HG03558 (cell line): ENCODE measurements around the gene FLCN.
"Not testable (repeated sequence)": the region's sequence is repeated elsewhere in the genome, so short reads cannot be mapped to it uniquely, and the experiment has no call there.

Source experiments
- ATAC-seq: cut with Tn5 transposase; IDR thresholded peaks from one replicate; pipeline ENCODE4 v1.9.1; 2021; ENCODE audit warnings: moderate number of reproducible peaks; ENCODE audit not compliant: unreplicated experiment; ENCODE audit errors: extremely low read depth

FLCN gene

GRCh38 chr17:17189559-17189958 lies 47.4 kb downstream of the FLCN start:
- no peak for ATAC-seq

DNA sequence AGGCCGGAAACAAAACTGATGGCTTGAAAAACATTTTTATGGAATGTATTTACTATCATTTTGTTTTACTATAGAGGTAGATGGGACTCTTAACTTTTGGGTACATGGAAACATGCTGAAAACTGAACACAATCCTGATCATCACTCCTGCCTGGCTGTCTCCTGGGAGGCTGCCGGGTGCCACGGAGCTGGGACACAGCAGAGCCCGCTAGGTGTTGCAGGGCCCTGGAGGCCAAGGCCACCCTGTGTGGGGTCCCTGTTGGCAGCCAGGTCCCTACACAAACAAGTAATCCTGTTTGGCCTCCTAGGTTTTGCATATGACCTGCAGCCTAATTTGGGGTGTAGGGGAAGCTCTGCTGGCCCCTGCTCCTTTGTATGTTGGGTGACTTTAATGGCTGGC lies 48.4 kb downstream of the FLCN start:
- no peak for ATAC-seq

DNA sequence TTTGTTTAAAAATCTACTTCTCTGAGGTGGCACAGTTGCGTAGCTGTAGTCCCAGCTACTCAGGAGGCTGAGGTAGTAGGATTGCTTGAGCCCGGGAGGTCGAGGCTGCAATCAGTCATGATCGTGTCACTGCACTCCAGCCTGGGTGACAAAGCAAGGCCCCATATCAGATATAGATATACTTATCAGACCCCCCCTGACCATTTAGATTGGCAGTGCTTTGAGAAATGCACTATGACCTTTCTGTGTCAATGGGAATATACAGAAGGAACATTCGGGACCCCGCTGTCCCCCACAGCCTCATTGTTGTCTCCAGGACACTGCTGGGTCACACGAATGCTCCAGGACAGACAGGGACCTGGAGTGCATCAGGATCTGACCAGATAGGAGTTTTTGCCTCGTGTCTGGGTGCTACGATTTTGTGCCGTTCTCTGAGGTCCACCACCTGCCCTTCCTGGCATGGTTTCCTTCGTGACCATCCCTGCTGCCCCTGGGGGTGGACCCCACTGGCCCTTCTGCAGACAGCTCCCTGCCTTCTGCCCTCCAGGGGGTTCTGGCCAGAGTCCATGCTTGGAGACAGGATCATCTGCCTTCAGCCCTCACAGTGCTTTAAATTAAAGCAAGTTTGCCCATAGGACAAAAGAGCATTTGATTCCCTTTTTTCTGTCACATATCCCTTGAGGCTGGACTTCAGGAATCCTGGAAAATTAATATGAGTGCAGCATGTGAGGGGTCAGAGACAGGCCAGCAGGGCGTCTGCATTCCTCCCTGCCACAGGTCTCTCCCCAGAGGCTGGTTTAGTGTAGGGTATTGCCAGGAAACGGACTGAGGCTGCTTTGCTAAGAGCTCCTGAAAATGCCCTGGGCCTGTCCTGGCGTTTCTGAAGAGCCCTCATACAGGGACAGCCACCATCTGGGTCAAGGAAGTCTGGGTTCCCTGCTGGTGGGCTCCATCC lies 50.1 kb downstream of the FLCN start:
- ATAC-seq = no peak

GRCh38 chr17:17186051-17186450 lies 50.9 kb downstream of the FLCN start:
- no peak for ATAC-seq

DNA sequence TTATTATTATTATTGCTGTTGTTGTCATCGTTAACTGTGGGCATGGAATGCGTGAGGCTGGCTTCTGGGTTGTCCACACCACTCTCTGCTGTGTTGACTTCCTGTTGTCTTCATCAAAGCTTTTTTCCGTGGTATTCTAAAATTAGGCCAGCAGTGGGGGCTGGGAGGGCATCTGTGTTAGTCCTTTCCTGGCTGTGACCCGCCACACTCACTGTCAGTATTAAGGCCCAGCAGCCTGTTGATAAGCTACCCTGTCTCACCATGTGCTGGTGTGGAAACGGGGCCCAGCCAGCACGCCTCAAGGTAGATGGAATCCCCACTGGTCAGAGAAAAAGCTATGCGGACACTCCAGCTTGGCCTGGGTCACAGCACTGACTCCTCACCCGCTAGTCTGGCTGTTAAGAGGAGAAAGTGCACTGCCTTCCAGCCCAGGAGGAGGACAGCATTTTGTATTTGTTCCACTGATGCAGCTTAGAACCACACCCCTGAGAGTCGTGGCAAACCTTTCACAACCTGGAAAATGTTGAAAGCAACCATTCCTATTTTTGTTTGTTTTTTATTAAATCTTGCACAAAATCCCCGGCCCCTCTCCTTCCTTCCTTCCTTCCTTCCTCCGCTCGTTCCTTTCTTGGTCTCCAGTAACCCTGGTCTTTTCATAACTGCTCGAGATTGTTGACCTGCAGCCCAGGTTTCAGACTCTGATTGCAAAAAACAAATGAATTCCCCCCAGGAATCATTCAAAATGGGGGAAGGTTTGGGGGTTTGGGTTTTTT lies 51.8 kb downstream of the FLCN start:
- not testable (repeated sequence) for ATAC-seq

GRCh38 chr17:17183744-17184143 lies 53.2 kb downstream of the FLCN start:
- no peak for ATAC-seq

- ATAC-seq = no peak
These were observed 54.3 kb downstream of the FLCN start for GRCh38 chr17:17182598-17183136.

DNA sequence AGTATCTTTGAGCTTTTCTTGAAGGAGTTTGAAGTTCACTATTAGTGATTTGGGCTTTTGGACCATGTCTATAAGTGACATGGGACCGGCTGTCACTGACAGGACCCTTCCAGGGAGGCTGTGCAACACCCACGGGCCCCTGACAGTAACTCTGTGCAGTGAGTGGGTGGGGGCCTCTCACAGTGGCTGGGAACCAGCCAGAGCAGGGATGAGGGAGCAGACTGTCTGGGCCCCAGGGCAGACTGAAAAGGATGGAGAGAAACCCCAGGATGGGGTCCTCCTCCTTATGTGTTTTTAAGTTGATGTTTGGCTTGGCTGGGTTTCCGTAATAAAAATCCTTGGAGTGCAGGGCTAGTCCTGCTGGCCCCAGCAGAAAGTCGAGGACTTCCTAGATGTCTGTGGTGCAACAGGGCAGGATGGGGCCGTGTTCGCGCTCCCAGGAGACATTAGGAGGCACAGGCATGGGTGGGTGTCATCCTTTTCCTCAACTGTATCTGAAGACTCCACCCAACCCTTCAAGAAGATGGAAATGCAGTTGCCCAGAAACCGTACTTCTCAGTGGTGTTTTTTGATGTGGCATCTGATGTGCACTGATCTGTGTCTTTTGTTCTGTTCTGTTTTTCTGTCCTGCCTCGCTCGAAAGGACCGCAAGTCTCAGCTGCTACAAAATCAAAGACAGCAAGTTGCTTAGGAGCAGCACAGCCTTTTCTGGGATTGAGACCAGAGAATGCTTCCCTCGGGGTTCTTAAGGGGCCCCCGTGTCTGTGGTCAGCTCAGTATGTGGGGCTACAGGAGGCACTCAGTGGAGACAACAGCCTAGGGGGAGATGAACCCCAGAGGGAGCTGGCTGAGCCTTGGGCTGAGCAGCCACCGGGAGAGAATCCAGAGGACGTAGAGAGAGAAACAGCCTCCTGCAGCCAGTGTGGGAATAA lies 55.0 kb downstream of the FLCN start:
- no peak for ATAC-seq

- no peak for ATAC-seq
These were observed 56.0 kb downstream of the FLCN start for GRCh38 chr17:17180741-17181525.

- no peak for ATAC-seq
These were observed 56.8 kb downstream of the FLCN start for GRCh38 chr17:17180141-17180603.

DNA sequence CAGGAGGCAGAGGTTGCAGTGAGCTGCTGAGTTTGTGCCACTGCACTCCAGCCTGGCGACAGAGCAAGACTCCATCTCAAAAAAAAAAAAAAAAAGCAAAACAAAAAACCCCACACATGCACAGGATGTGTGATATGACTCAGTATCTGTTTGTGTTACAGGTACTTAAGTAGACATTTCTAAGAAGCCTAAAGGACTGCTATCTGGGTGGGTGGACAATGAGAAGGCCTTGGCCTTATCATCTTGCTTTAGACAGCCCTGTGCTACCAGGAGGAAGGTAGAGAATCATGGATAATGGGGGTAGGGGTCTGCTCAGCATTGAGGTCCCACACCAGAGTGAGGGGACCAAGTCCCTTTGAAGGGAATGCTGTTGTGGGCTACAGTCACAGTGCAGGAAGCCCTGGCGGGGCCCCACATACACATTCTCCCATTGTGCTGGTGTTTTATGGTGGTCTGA lies 57.6 kb downstream of the FLCN start:
- peak; percentile 48 for ATAC-seq

DNA sequence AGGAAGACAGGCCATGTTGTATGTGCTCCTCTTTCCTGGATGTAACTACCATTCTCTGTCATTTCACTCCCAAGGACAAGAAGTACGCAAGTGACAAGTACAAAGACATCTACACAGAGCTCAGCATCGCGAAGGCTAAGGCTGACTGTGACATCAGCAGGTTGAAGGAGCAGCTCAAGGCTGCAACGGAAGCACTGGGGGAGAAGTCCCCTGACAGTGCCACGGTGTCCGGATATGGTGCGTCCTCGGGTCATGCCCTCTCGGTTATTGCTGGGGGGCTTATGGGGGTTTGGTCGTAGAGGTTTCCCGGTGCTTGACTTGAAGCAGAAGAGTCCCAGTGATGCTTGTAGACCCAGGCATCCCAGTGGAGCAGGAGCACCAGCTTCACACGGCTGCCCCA lies 59.8 kb downstream of the FLCN start:
- ATAC-seq = no peak

DNA sequence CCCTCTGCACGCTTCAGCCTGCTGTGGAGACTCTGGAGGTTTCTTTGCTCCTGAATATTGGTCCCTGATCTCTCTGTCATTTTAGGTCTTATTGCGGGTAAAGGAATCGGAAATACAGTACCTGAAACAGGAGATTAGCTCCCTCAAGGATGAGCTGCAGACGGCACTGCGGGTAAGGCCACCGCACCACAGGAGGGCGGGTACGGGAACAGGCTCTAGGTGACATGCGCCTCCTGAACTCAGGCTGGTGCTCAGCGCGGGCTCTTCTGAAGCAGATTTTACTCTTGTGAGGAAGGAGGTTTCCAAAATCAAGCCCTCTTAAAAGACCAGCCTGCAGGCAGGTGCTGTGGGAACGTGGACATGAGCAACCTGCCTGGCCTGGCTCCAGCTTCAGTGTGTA lies 60.6 kb downstream of the FLCN start:
- ATAC-seq = no peak

DNA sequence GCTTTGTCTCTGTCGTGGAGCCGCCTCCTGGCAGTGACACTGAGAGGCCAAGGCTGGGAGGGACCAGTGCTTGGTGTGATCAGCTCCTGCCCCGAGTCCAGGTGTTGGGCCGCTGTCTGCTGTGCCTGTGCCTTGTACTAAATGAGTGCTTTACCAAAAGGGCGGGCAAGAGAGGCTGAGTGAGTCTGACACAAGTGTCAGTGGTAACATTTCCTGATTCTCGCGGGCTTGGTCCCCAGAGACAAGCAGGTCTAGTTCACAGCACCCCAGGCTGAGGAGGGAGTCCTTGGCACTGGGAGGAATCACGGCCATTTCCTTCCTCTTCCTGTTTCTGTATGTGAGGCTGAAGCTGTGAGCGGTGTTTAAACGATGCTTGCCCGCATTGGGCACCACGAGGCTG lies 61.1 kb downstream of the FLCN start:
- ATAC-seq = no peak

GRCh38 chr17:17175340-17175739 lies 61.6 kb downstream of the FLCN start:
- ATAC-seq = no peak

GRCh38 chr17:17173921-17174320 lies 63.0 kb downstream of the FLCN start:
- no peak for ATAC-seq

- ATAC-seq = no peak
These were observed 64.0 kb downstream of the FLCN start for GRCh38 chr17:17172990-17173389.

GRCh38 chr17:17172001-17172939 lies 64.7 kb downstream of the FLCN start:
- no peak for ATAC-seq
